HEK293 (cell line): ENCODE measurements around the gene WNT16.

Experiments used
- SCRT1 ChIP-seq: fragments of 450-650 bp; formaldehyde crosslinking; IDR thresholded peaks from 2 replicates; pipeline ENCODE4 v1.5.1; 2016; ENCODE audit warnings: missing biosample characterization, missing genetic modification characterization, borderline replicate concordance
- ZNF335 ChIP-seq: fragments of 450-650 bp; formaldehyde crosslinking; conservative IDR thresholded peaks from 2 replicates; pipeline ENCODE4 v1.5.1; 2016; ENCODE audit warnings: missing biosample characterization, missing genetic modification characterization
- ZNF341 ChIP-seq: fragments of 450-650 bp; formaldehyde crosslinking; IDR thresholded peaks from 2 replicates; pipeline ENCODE4; 2016; ENCODE audit warnings: low read depth, missing biosample characterization, missing genetic modification characterization
- ZNF394 ChIP-seq: fragments of 450-650 bp; formaldehyde crosslinking; IDR thresholded peaks from 2 replicates; pipeline ENCODE4 v1.5.1; 2016; ENCODE audit warnings: missing biosample characterization, missing genetic modification characterization, mild to moderate bottlenecking, moderate library complexity, borderline replicate concordance
- ZNF423 ChIP-seq: fragments of 450-650 bp; formaldehyde crosslinking; IDR thresholded peaks from 2 replicates; pipeline ENCODE4 v1.5.1; 2016; ENCODE audit warnings: missing biosample characterization, missing genetic modification characterization
- ZNF473 ChIP-seq: fragments of 450-650 bp; formaldehyde crosslinking; IDR thresholded peaks from 2 replicates; pipeline ENCODE4 v1.5.1; 2017; ENCODE audit warnings: missing biosample characterization, missing genetic modification characterization
- ZNF548 ChIP-seq: fragments of 450-650 bp; formaldehyde crosslinking; IDR thresholded peaks from 2 replicates; pipeline ENCODE4 v1.5.1; 2016; ENCODE audit warnings: missing biosample characterization, missing genetic modification characterization
- ZNF610 ChIP-seq: fragments of 450-650 bp; formaldehyde crosslinking; IDR thresholded peaks from 2 replicates; pipeline ENCODE4 v1.5.1; 2016; ENCODE audit warnings: missing biosample characterization, missing genetic modification characterization, borderline replicate concordance
- ZNF768 ChIP-seq: fragments of 450-650 bp; formaldehyde crosslinking; IDR thresholded peaks from 2 replicates; pipeline ENCODE4 v1.5.1; 2018; ENCODE audit warnings: missing biosample characterization, mild to moderate bottlenecking, missing genetic modification characterization
- ZSCAN16 ChIP-seq: fragments of 450-650 bp; formaldehyde crosslinking; IDR thresholded peaks from 2 replicates; pipeline ENCODE4 v1.5.1; 2016; ENCODE audit warnings: missing biosample characterization, missing genetic modification characterization
- TF ChIP-seq, protein P1 (sequence below): fragments of 450-650 bp; formaldehyde crosslinking; IDR thresholded peaks from 2 replicates; pipeline ENCODE4 v1.5.1; 2016; ENCODE audit warnings: missing biosample characterization, missing genetic modification characterization
- TF ChIP-seq, protein P2 (sequence below): fragments of 450-650 bp; formaldehyde crosslinking; IDR thresholded peaks from 2 replicates; pipeline ENCODE4 v1.5.1; 2016; ENCODE audit warnings: missing biosample characterization, missing genetic modification characterization
- TF ChIP-seq, protein P3 (sequence below): fragments of 450-650 bp; formaldehyde crosslinking; optimal IDR thresholded peaks from 2 replicates; pipeline ENCODE3; 2016; ENCODE audit warnings: missing biosample characterization, mild to moderate bottlenecking, missing genetic modification characterization
- TF ChIP-seq, protein P4 (sequence below): fragments of 450-650 bp; formaldehyde crosslinking; IDR thresholded peaks from 2 replicates; pipeline ENCODE4 v1.5.1; 2017; ENCODE audit warnings: missing biosample characterization, mild to moderate bottlenecking, missing genetic modification characterization, moderate library complexity
- TF ChIP-seq, protein P5 (sequence below): fragments of 450-650 bp; formaldehyde crosslinking; IDR thresholded peaks from 2 replicates; pipeline ENCODE4 v1.5.1; 2016; ENCODE audit warnings: missing biosample characterization, missing genetic modification characterization

Gene WNT16

DNA sequence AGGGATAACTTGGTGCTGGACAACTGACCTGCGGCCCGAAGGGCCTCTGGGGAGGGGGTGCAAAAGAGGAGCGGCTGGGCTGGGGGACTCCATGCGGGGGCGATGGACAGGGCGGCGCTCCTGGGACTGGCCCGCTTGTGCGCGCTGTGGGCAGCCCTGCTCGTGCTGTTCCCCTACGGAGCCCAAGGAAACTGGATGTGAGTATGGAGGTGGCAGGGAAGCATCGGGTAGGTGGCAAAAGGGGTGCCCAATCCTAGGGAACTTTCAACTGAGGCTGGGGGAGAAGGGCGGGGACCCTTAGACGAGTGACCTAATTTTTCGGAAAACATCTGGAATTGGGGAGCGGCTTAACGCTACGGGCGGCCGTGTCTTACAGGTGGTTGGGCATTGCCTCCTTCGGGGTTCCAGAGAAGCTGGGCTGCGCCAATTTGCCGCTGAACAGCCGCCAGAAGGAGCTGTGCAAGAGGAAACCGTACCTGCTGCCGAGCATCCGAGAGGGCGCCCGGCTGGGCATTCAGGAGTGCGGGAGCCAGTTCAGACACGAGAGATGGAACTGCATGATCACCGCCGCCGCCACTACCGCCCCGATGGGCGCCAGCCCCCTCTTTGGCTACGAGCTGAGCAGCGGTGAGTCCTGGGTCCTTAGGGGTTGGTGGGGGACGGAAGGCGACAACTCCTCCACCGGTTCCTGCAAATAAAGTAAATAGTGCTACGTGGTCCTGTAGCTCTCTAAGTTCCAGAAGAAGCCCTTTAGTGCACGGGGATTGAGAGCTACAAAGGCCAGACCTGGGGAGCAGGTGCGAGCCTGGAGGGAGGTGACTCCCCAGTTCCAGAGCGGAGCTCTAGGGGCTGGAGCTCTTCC lies 622 bp downstream of the WNT16 start (continued):
- TF ChIP-seq, protein P1, sequence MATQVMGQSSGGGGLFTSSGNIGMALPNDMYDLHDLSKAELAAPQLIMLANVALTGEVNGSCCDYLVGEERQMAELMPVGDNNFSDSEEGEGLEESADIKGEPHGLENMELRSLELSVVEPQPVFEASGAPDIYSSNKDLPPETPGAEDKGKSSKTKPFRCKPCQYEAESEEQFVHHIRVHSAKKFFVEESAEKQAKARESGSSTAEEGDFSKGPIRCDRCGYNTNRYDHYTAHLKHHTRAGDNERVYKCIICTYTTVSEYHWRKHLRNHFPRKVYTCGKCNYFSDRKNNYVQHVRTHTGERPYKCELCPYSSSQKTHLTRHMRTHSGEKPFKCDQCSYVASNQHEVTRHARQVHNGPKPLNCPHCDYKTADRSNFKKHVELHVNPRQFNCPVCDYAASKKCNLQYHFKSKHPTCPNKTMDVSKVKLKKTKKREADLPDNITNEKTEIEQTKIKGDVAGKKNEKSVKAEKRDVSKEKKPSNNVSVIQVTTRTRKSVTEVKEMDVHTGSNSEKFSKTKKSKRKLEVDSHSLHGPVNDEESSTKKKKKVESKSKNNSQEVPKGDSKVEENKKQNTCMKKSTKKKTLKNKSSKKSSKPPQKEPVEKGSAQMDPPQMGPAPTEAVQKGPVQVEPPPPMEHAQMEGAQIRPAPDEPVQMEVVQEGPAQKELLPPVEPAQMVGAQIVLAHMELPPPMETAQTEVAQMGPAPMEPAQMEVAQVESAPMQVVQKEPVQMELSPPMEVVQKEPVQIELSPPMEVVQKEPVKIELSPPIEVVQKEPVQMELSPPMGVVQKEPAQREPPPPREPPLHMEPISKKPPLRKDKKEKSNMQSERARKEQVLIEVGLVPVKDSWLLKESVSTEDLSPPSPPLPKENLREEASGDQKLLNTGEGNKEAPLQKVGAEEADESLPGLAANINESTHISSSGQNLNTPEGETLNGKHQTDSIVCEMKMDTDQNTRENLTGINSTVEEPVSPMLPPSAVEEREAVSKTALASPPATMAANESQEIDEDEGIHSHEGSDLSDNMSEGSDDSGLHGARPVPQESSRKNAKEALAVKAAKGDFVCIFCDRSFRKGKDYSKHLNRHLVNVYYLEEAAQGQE: peak; percentile 32; the same call in 1 of the 2 replicates
- TF ChIP-seq ZNF335 (tag by site-specific recombination): peak; percentile 92
- TF ChIP-seq ZNF394 (tag by site-specific recombination): peak; percentile 9; the same call in 1 of the 2 replicates
- TF ChIP-seq SCRT1 (tag by site-specific recombination): peak; percentile 41; the same call in 1 of the 2 replicates
- 0 out of 2 replicates have a peak, but pooled peaks have one; percentile 27 for TF ChIP-seq ZNF341 (tag by site-specific recombination)
- TF ChIP-seq, protein P2, sequence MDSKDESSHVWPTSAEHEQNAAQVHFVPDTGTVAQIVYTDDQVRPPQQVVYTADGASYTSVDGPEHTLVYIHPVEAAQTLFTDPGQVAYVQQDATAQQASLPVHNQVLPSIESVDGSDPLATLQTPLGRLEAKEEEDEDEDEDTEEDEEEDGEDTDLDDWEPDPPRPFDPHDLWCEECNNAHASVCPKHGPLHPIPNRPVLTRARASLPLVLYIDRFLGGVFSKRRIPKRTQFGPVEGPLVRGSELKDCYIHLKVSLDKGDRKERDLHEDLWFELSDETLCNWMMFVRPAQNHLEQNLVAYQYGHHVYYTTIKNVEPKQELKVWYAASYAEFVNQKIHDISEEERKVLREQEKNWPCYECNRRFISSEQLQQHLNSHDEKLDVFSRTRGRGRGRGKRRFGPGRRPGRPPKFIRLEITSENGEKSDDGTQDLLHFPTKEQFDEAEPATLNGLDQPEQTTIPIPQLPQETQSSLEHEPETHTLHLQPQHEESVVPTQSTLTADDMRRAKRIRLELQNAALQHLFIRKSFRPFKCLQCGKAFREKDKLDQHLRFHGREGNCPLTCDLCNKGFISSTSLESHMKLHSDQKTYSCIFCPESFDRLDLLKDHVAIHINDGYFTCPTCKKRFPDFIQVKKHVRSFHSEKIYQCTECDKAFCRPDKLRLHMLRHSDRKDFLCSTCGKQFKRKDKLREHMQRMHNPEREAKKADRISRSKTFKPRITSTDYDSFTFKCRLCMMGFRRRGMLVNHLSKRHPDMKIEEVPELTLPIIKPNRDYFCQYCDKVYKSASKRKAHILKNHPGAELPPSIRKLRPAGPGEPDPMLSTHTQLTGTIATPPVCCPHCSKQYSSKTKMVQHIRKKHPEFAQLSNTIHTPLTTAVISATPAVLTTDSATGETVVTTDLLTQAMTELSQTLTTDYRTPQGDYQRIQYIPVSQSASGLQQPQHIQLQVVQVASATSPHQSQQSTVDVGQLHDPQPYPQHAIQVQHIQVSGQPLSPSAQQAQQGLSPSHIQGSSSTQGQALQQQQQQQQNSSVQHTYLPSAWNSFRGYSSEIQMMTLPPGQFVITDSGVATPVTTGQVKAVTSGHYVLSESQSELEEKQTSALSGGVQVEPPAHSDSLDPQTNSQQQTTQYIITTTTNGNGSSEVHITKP: peak; percentile 33
- TF ChIP-seq, protein P3, sequence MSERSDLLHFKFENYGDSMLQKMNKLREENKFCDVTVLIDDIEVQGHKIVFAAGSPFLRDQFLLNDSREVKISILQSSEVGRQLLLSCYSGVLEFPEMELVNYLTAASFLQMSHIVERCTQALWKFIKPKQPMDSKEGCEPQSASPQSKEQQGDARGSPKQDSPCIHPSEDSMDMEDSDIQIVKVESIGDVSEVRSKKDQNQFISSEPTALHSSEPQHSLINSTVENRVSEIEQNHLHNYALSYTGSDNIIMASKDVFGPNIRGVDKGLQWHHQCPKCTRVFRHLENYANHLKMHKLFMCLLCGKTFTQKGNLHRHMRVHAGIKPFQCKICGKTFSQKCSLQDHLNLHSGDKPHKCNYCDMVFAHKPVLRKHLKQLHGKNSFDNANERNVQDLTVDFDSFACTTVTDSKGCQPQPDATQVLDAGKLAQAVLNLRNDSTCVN (tag by site-specific recombination): peak; percentile 29
- peak; percentile 87 for TF ChIP-seq ZNF610 (tag by site-specific recombination)
- peak; percentile 69; the same call in 1 of the 2 replicates for TF ChIP-seq ZNF768
- TF ChIP-seq ZNF473 (tag by site-specific recombination): no peak
- TF ChIP-seq ZNF548 (tag by site-specific recombination): 0 out of 2 replicates have a peak, but pooled peaks have one; percentile 11
- TF ChIP-seq ZSCAN16: no peak
- TF ChIP-seq, protein P4, sequence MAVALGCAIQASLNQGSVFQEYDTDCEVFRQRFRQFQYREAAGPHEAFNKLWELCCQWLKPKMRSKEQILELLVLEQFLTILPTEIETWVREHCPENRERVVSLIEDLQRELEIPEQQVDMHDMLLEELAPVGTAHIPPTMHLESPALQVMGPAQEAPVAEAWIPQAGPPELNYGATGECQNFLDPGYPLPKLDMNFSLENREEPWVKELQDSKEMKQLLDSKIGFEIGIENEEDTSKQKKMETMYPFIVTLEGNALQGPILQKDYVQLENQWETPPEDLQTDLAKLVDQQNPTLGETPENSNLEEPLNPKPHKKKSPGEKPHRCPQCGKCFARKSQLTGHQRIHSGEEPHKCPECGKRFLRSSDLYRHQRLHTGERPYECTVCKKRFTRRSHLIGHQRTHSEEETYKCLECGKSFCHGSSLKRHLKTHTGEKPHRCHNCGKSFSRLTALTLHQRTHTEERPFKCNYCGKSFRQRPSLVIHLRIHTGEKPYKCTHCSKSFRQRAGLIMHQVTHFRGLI (tag by site-specific recombination): peak; percentile 96
- TF ChIP-seq ZNF423 (tag by site-specific recombination): no peak
- TF ChIP-seq, protein P5, sequence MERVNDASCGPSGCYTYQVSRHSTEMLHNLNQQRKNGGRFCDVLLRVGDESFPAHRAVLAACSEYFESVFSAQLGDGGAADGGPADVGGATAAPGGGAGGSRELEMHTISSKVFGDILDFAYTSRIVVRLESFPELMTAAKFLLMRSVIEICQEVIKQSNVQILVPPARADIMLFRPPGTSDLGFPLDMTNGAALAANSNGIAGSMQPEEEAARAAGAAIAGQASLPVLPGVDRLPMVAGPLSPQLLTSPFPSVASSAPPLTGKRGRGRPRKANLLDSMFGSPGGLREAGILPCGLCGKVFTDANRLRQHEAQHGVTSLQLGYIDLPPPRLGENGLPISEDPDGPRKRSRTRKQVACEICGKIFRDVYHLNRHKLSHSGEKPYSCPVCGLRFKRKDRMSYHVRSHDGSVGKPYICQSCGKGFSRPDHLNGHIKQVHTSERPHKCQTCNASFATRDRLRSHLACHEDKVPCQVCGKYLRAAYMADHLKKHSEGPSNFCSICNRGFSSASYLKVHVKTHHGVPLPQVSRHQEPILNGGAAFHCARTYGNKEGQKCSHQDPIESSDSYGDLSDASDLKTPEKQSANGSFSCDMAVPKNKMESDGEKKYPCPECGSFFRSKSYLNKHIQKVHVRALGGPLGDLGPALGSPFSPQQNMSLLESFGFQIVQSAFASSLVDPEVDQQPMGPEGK (tag by site-specific recombination): peak; percentile 11; the same call in 1 of the 2 replicates
- TF ChIP-seq, all 188 proteins: peak for 18
